GM12873 (cell line): Measurements from ENCODE around the gene ZYX.

ENCODE experiments used
- TF ChIP-seq, protein P1 (sequence below): IDR thresholded peaks from 2 replicates; pipeline ENCODE4 v1.5.1; 2012; ENCODE audit warnings: low read depth, mild to moderate bottlenecking, moderate library complexity, low read length, control low read depth; ENCODE audit not compliant: insufficient read depth; ENCODE audit errors: missing control alignments

ZYX gene

DNA sequence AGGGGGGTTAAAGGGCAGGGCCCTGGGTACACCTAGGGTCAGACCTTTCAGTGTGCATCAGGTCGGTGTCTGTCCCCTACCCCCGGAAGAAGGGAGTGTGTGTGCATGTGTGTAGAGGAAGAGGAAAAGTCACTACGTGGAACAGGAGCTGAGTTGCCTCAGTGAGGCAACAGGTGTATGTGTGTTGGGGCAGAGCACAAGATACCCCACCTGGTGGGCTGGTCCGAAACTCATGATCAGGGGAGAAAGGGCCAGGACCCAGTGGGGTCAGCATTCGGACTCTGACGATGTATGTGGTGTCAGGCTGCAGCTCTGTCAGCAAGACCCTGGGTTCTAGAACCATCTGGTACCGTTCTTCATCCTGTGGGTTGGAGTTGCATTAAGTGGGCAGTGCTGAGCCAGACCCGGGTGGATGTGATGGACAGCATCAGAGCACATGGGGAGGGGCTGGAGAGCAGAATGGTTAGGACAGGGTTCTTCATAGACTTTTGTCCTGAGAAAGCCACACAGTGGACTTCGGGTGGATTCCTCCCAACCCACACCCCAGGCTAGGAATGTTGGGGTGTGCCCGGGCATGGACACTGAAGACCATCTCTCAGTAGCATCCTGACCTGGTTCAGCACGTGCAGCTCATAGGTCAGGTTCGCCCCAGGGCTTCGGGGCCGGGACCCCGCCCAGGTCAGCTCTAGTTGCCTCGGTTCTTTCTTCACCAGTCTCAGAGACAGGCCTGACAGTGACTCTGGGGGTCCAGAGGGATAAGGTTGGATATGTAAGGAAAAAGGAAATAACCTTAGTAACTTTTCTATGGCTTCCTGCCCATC lies 16.8 kb downstream of the ZYX start:
- TF ChIP-seq, protein P1, sequence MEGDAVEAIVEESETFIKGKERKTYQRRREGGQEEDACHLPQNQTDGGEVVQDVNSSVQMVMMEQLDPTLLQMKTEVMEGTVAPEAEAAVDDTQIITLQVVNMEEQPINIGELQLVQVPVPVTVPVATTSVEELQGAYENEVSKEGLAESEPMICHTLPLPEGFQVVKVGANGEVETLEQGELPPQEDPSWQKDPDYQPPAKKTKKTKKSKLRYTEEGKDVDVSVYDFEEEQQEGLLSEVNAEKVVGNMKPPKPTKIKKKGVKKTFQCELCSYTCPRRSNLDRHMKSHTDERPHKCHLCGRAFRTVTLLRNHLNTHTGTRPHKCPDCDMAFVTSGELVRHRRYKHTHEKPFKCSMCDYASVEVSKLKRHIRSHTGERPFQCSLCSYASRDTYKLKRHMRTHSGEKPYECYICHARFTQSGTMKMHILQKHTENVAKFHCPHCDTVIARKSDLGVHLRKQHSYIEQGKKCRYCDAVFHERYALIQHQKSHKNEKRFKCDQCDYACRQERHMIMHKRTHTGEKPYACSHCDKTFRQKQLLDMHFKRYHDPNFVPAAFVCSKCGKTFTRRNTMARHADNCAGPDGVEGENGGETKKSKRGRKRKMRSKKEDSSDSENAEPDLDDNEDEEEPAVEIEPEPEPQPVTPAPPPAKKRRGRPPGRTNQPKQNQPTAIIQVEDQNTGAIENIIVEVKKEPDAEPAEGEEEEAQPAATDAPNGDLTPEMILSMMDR: no peak

DNA sequence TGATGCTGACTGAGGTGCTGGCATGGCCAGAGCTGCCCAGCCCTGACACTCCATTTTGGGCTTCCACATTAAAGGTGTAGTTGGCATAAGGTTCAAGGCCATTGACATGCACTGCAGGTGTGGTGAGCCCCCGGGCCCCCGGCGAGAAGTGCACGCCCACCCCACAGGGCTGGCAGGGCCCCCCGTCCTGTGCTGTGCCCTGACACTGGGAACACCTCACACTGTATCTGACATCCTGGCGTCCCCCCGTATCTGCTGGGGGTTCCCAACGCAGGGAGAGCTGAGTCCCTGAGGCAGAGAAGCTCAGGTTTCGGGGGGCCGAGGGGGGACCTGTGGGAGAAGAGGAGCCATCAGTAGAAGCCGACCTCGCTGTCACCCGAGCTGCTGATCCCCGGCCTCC lies 17.5 kb downstream of the ZYX start:
- TF ChIP-seq, protein P1: no peak

DNA sequence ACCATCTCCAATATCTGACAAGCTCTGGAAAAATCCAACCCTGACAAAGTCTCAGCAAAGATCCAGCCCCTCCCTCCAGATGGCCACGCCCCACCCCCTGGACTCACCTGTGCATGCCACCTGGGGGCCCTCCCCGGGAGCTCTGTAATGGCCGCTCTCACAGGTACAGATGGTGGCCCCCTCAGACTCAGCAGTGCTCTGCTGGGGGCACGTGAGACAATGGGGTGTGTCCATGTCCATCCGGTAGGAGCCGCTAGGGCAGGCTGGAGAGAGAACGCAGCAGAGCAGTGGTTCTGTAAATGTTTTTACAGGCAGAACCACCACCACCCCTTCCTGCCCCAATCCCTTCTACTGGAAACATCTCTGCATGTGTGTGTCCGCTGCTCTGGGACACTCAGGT lies 18.0 kb downstream of the ZYX start:
- TF ChIP-seq, protein P1: no peak

DNA sequence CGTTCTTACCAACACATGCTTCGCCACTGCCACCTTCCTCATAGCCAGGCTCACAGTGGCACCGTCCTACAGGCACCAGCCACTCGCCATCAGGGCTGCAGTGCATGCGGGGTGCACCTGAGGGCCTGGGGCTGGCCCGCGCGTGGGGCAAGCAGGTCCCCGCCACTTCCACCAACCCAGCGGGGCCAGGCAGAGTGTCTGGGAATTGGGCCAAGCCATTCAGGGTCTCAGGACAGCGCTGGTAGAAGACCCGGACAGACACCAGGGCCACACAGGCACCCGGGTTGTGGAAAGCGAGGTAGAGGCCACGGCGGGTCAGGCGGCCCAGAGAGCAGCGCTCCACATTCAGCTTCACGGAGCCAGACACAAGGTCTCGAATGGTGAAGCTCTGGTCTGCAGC lies 18.5 kb downstream of the ZYX start:
- TF ChIP-seq, protein P1: no peak

DNA sequence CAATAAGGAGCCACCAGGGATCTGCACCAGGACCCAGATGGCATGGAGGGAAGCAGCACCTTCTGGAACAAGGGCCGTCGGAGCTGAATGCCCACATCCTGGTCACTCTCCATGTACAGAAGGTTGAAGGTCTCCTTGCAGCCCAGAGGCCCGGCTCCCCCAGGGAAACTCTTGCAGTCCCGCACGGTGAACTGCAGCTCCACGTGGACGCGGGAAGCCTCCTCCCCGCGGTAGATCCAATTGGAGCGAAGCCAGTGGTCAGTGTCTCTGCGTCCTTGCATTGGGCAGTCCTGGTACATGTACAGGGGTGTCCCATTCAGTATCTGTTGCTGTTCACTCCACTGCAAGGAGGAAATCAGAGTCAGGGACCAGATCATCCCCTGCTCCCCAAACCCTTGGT lies 20.1 kb downstream of the ZYX start:
- TF ChIP-seq, protein P1: no peak

DNA sequence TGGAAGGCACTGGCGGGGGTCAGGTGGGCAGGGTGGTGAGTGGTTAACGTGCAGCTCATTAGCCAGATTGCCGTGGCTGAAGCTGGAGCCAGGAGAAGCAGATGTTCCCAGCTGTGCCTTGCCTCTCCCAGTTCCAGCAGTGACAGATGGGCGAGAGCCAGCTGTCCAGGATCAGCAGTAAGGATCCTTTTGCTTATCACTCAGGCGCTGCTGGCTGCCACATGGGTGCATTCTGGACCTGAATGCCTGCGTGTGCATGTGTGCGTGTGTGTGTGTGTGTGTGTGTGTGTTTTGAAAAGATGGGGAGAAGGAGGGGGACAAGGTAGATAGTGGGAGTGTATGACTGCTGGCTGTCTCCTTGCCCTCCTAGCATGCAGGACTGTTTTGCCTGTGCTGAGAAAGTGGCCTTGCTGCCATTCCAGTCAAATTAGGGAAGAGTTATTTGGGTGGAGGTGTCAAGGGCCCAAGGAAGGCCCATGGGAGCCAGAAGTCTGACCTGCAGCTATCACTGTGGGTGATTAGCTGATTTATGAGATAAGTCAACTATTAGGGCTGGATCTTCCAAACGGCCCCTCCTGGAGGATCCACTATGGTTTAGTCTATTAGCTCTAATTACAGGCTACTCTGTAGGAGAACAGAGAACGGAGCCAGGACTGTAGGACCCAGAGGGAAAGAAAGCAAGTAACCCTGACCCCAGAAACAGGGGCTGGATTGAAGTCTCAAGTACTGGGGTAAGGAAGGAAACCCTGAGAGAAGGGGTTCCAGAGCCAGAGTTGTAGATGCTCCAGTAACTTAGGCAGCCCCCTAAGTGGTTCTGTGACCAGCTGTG lies 24.2 kb downstream of the ZYX start:
- TF ChIP-seq, protein P1: no peak

DNA sequence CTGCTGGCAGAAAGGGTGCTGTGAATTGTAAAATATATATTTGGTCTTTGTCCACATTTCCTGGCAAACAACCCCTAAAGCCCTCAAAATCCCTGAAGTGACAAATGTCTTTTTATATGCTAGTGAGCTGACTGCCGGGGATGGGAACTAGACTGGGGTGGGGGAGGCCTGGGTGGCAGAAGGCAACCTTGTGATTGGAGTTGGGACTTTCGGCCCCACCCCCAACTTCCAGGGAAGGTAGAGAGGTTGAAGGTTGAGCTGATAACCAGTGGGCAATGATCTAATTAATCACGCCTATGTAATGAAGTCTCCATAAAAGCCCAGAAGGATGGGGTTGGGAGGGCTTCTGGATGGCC lies 24.8 kb downstream of the ZYX start:
- TF ChIP-seq, protein P1: no peak
